OCI-LY1 (cell line): ENCODE data around the gene TMEM107.

Experiments used
- H2AFZ ChIP-seq: fragments of 200-600 bp; sonication (generic), shearing (Covaris generic); 2 replicates; pipeline ENCODE4 v1.6.0; 2014; ENCODE audit warnings: antibody characterized with exemption, mild to moderate bottlenecking, low read length
- H3F3A ChIP-seq: fragments of 200-600 bp; sonication (generic), shearing (Covaris generic); 2 replicates; pipeline ENCODE4 v1.6.0; 2014; ENCODE audit warnings: mild to moderate bottlenecking, antibody characterized with exemption, low read length, moderate library complexity; ENCODE audit not compliant: insufficient read depth
- H3K27ac ChIP-seq: fragments of 200-600 bp; sonication (generic); 2 replicates; pipeline ENCODE4 v1.5.1; 2014; ENCODE audit warnings: low read length, mixed run types, mild to moderate bottlenecking, low read depth; ENCODE audit not compliant: poor library complexity, severe bottlenecking
- H3K27me3 ChIP-seq: fragments of 200-600 bp; sonication (generic); 2 replicates; pipeline ENCODE4 v1.6.0; 2014; ENCODE audit warnings: antibody characterized with exemption, mild to moderate bottlenecking, low read length, moderate library complexity; ENCODE audit not compliant: insufficient read depth
- H3K36me3 ChIP-seq: fragments of 200-600 bp; sonication (generic); 2 replicates; pipeline ENCODE4 v1.6.1; 2014; ENCODE audit warnings: mild to moderate bottlenecking, antibody characterized with exemption, low read length, moderate library complexity, mixed read lengths; ENCODE audit not compliant: insufficient read depth
- H3K4me1 ChIP-seq: fragments of 200-600 bp; sonication (generic); 2 replicates; pipeline ENCODE4 v1.5.1; 2014; ENCODE audit warnings: mild to moderate bottlenecking, low read length, moderate library complexity; ENCODE audit not compliant: insufficient read depth, severe bottlenecking
- H3K4me2 ChIP-seq: fragments of 200-600 bp; sonication (generic), shearing (Covaris generic); 2 replicates; pipeline ENCODE4 v1.6.1; 2014; ENCODE audit warnings: low read length
- H3K4me3 ChIP-seq: fragments of 200-600 bp; sonication (generic); 2 replicates; pipeline ENCODE4 v1.5.1; 2014; ENCODE audit warnings: low read length, low read depth, mild to moderate bottlenecking, mixed read lengths; ENCODE audit not compliant: poor library complexity, severe bottlenecking
- H3K79me2 ChIP-seq: fragments of 200-600 bp; shearing (Covaris generic); 2 replicates; pipeline ENCODE4 v1.6.1; 2016; ENCODE audit warnings: mixed run types, low read length, mixed read lengths; ENCODE audit not compliant: insufficient read depth
- H3K9ac ChIP-seq: fragments of 200-600 bp; sonication (generic), shearing (Covaris generic); 2 replicates; pipeline ENCODE4 v1.6.1; 2014; ENCODE audit warnings: mild to moderate bottlenecking, low read length, mixed read lengths
- H3K9me2 ChIP-seq: fragments of 200-600 bp; sonication (generic), shearing (Covaris generic); 2 replicates; pipeline ENCODE4 v1.6.1; 2014; ENCODE audit warnings: low read depth, mild to moderate bottlenecking, low read length, mixed read lengths
- H3K9me3 ChIP-seq: fragments of 200-600 bp; shearing (Covaris generic); 2 replicates; pipeline ENCODE4 v1.6.1; 2014; ENCODE audit warnings: low read length, mixed read lengths
- H4K20me1 ChIP-seq: fragments of 200-600 bp; sonication (generic), shearing (Covaris generic); 2 replicates; pipeline ENCODE4 v1.6.0; 2016; ENCODE audit warnings: mild to moderate bottlenecking, low read length; ENCODE audit not compliant: insufficient read depth
- EZH2 ChIP-seq: fragments of 200-600 bp; sonication (generic), shearing (Covaris generic); IDR thresholded peaks from 2 replicates; pipeline ENCODE4 v1.8.0; 2017; ENCODE audit warnings: borderline replicate concordance, mixed run types, mild to moderate bottlenecking, antibody characterized with exemption, low read length, moderate library complexity, mixed read lengths
- TF ChIP-seq, protein P1 (sequence below): fragments of 200-600 bp; sonication (generic), shearing (Covaris generic); IDR thresholded peaks from 2 replicates; pipeline ENCODE4 v1.5.1; 2017; ENCODE audit warnings: mild to moderate bottlenecking, antibody characterized with exemption, low read length, moderate library complexity, mixed read lengths

Gene TMEM107

DNA sequence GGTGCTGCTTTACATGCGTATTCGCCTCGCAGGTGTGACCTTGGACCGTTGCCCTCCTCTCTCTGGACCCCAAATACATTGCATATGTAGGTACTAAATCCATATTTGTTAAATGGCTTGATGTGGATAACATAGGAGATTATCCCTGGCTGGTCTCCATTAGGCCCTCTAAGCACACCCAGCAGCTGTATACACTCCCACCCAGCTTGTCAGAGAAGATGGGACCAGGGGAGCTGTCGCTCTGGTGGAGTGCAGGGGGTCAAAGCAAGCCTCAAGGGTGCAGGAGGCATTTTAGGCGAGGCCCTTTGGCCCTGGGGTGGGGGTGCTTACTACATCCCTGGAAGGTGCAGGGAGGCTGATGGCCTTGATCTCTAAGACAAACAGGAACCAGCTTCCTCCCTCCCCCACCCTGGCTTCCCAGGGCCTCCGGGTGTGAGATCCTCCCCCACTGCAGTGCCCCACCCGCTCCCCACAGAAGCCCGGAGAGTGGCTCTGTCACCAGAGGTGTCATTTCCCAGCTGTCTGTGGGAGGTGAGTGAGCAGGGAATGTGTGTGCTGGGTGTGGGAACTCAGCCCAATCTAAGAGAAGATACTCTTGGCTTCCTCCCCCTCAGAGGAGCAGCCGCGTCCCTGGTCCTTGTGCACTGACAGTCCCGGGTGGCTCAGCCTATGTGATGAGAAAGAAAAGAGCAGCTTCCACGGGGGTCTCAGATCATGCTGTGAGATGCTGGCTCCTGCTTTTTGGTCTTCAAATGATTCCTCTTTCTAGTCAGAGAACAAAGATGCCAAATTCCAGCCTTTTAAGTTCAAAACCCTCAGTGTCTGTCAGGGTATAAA lies 12.0 kb downstream of the TMEM107 start:
- Histone ChIP-seq H3K27me3 (no peaks in the 10 kb centered on the region), H3K9me3 (no peaks in the 10 kb centered on the region), H3K27ac (peak overlapping the region; percentile 92), H3K79me2 (peaks cover 9% of the 10 kb centered on the region; the same call in 1 of the 2 replicates), H4K20me1 (no peaks in the 10 kb centered on the region), H3K4me2 (peak overlapping the region; percentile 90), H3K36me3 (peaks cover 21% of the 10 kb centered on the region), H2AFZ (no peak overlapping the region), H3K9ac (peak overlapping the region; percentile 91), H3K4me1 (peaks cover 46% of the 10 kb centered on the region), H3K9me2 (no peaks in the 10 kb centered on the region), H3F3A (no peaks in the 10 kb centered on the region), H3K4me3 (peak overlapping the region; percentile 99)
- TF ChIP-seq, protein P1, sequence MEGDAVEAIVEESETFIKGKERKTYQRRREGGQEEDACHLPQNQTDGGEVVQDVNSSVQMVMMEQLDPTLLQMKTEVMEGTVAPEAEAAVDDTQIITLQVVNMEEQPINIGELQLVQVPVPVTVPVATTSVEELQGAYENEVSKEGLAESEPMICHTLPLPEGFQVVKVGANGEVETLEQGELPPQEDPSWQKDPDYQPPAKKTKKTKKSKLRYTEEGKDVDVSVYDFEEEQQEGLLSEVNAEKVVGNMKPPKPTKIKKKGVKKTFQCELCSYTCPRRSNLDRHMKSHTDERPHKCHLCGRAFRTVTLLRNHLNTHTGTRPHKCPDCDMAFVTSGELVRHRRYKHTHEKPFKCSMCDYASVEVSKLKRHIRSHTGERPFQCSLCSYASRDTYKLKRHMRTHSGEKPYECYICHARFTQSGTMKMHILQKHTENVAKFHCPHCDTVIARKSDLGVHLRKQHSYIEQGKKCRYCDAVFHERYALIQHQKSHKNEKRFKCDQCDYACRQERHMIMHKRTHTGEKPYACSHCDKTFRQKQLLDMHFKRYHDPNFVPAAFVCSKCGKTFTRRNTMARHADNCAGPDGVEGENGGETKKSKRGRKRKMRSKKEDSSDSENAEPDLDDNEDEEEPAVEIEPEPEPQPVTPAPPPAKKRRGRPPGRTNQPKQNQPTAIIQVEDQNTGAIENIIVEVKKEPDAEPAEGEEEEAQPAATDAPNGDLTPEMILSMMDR: no peak
- TF ChIP-seq EZH2: no peak

DNA sequence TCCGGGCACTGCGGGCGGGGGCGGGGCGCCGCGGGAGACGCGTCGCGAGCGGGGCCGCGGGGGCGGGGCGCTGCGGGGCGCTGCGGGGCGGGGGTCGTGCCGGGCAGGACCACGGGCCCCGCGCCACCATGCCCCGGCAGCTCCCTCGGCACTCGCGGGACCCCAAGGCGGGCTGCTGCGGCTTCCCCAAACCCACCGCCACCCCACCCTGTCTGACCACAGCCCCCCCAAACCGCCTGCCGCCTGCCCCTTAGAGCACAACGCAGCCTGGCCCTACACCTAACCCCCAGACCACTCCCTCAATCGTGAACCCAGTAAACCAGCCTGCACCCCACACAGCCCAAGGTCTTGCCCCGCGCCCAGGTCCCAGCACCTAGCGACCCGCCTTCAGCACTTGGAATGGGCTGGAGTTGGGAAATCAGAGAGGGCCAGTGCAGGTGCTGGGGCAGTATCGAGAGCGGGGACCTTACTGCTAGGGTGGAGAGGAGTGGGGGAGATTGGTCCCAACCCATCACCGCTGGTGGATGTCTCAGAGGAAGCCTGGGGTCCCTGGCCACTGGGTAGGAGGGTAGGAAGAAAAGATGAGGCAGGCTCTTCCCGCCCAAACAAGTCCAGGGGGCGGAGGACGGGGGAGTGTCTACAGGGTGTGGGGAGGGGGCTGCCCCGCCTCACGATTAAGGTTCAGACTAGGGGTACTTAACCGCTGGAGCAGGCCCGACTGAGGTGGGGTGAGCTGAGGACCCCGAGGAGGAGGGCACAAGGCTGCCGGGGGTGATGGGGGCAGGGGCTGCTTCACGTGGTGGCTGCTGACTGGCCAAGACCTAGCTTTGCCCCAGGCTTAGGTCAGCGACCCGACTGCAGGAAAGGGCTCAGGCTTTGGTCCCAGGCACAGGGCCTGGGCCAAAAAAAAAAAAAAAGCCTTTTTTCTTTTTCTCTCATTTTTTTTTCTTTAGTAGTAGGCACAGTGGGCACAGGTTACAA lies 12.9 kb downstream of the TMEM107 start:
- no peaks in the 10 kb centered on the region for H4K20me1 ChIP-seq
- H3K4me2 ChIP-seq: peak overlapping the region; percentile 90
- no peaks in the 10 kb centered on the region for H3K9me3 ChIP-seq
- H3K4me3 ChIP-seq: peak overlapping the region; percentile 99
- TF ChIP-seq, protein P1: no peak
- TF ChIP-seq EZH2: no peak
- H3K27me3 ChIP-seq: no peaks in the 10 kb centered on the region
- no peaks in the 10 kb centered on the region for H3K9me2 ChIP-seq
- no peaks in the 10 kb centered on the region for H3F3A ChIP-seq
- H3K4me1 ChIP-seq: peaks cover 46% of the 10 kb centered on the region
- H2AFZ ChIP-seq: no peak overlapping the region
- H3K9ac ChIP-seq: peak overlapping the region; percentile 99
- peaks cover 24% of the 10 kb centered on the region for H3K36me3 ChIP-seq
- peak overlapping the region; percentile 92 for H3K27ac ChIP-seq
- peaks cover 9% of the 10 kb centered on the region; the same call in 1 of the 2 replicates for H3K79me2 ChIP-seq

DNA sequence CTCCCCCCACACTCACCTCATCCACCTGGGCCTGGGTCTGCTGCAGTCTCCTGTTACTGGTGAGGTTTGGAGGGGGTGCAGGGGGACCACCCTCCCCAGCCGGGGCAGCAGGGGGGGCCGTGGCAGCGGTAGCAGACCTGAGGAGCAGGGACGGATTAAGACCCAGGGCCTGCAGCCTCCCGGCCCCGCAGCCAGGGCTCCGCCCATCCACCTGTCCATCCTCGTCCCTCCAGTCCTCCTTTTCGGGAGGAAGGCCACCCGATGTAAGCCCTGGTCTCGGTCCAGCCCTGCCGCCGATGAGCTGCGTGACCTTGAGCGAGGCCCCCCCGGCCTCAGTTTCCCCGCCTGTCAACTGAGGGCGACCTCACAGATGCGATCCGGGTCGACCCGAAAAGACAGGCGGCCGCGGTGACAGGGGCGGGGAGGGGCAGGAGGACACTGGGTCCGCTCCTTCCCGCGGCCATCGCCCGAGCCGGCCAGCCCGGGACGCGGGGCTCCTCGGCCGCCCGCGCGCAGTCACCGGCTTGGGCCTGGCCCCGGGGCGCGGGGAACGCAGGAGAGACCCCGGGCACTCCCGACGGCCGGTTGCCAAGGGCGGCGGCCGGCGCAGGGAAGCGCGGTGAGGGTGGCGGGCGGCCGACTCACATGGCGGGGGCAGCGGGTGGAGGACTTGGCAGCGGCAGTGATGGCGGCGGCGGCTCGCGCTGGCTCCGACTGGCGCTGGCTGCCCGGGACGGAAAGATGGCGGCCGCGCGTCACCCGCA lies 13.8 kb downstream of the TMEM107 start, which contains the start of gene VAMP2:
Gene VAMP2, minus strand, starts transcription at position 716 of the 764 bp plus-strand sequence. Its CDS starts 69 bp downstream, at position 647.
- no peaks in the 10 kb centered on the region for H3F3A ChIP-seq
- TF ChIP-seq, protein P1: no peak
- no peak for TF ChIP-seq EZH2
- H3K9ac ChIP-seq: peak within 1 kb of the TSS; percentile 99
- H2AFZ ChIP-seq: no peak within 1 kb of the TSS
- H3K27ac ChIP-seq: peak within 1 kb of the TSS; percentile 92
- peaks cover 46% of the 10 kb centered on the region for H3K4me1 ChIP-seq
- H3K79me2 ChIP-seq: peaks cover 9% of the 10 kb centered on the region; the same call in 1 of the 2 replicates
- peaks cover 27% of the 10 kb centered on the region for H3K36me3 ChIP-seq
- H3K4me3 ChIP-seq: peak within 1 kb of the TSS; percentile 99
- H3K27me3 ChIP-seq: no peaks in the 10 kb centered on the region
- peak within 1 kb of the TSS; percentile 92 for H3K4me2 ChIP-seq
- H3K9me3 ChIP-seq: no peaks in the 10 kb centered on the region
- no peaks in the 10 kb centered on the region for H4K20me1 ChIP-seq
- H3K9me2 ChIP-seq: no peaks in the 10 kb centered on the region
